Measurements from ENCODE around the gene NUP62. TPM values are rescaled to one million over a fixed set of nuclear protein-coding genes. Genes with fewer than 3 reads are reported as not detected.

NUP62 gene
- total and polyA plus RNA-seq, 2 of the 4 experiments (the other 2 are of a cell fraction): 21.3 to 29.7 TPM

GRCh38 chr19:49894011-49894664, 35.2 kb downstream of the NUP62 start:
- no peak overlapping the region for H4K8ac ChIP-seq (ENCODE audit: low read depth in 2 of 2, low read length in 2 of 2)
- no peak for TF ChIP-seq MXI1 (IDR thresholded peaks at IDR 0.05; ENCODE audit: borderline replicate concordance, low read depth, low read length)
- no peak overlapping the region for H4K91ac ChIP-seq (ENCODE audit: insufficient read depth, low read depth, low read length)
- H3K27ac ChIP-seq (ENCODE audit: insufficient read depth, low read length): no peak overlapping the region
- H3K4ac ChIP-seq (ENCODE audit: low read depth, low read length): no peak overlapping the region
- no peak overlapping the region for H2BK120ac ChIP-seq (ENCODE audit: low read depth, low read length)
- H3K18ac ChIP-seq (ENCODE audit: low read depth, low read length): no peak overlapping the region
- in situ Hi-C loops (cut with MboI; ENCODE audit: low sequenced_read_pairs) (no loop called here), intact Hi-C loops (cut with micrococcal nuclease) (no loop called here), dilution Hi-C loops (cut with HindIII; ENCODE audit: low sequenced_read_pairs, unreplicated experiment) (no loop called here)
- no peak overlapping the region for H2AFZ ChIP-seq (replicated peaks; ENCODE audit: low read length, poor library complexity)
- BruUV-seq (replicated peaks): no TSS peak
- peaks cover 8% of the 10 kb centered on the region; the same call in 1 of the 2 replicates for H3K27me3 ChIP-seq (ENCODE audit: control insufficient read depth, insufficient read depth, low read length)
- ChIA-PET POLR2A (ENCODE audit: unreplicated experiment) (no interaction called here), CTCF (no interaction called here)
- H2AK5ac ChIP-seq (ENCODE audit: low read depth, low read length): no peak overlapping the region; the same call in 1 of the 2 replicates
- no peak overlapping the region for H2BK15ac ChIP-seq (ENCODE audit: low read depth, low read length)
- H4K20me1 ChIP-seq (ENCODE audit: insufficient read depth, low read length): no peaks in the 10 kb centered on the region
- H3K14ac ChIP-seq (replicated peaks; ENCODE audit: low read depth, low read length): no peak overlapping the region
- H2BK5ac ChIP-seq (ENCODE audit: low read depth, low read length, poor library complexity, severe bottlenecking): no peak overlapping the region
- ATAC-seq (ENCODE audit: low read depth) (no peak), DNase-seq (no peak)
- no peaks in the 10 kb centered on the region; the same call in 1 of the 2 replicates for H3K36me3 ChIP-seq (ENCODE audit: control insufficient read depth, insufficient read depth, low read length)
- H3K4me1 ChIP-seq (ENCODE audit: control insufficient read depth, insufficient read depth, low read length): peaks cover 10% of the 10 kb centered on the region
- H3K9me3 ChIP-seq (ENCODE audit: control insufficient read depth, insufficient read depth, low read length): no peaks in the 10 kb centered on the region
- H3K79me1 ChIP-seq (ENCODE audit: low read depth in 1 of 2, low read length in 2 of 2): no peaks in the 10 kb centered on the region
- no peak overlapping the region for H3K4me2 ChIP-seq (ENCODE audit: low read depth, low read length)
- H3K4me3 ChIP-seq (ENCODE audit: insufficient read depth, low read depth, low read length): no peak overlapping the region
- no peak overlapping the region for H2BK20ac ChIP-seq (ENCODE audit: low read depth, low read length)
- H3K9ac ChIP-seq (ENCODE audit: low read depth, low read length): no peak overlapping the region
- H3K56ac ChIP-seq (ENCODE audit: extremely low read depth, insufficient read depth, low read length): no peak overlapping the region
- no peak overlapping the region for H3K23ac ChIP-seq (ENCODE audit: low read depth, low read length)
- H2AK9ac ChIP-seq (replicated peaks; ENCODE audit: low read depth, low read length, poor library complexity): no peak overlapping the region
- 88% methylated on average over 5 of the region's 18 CpGs; no CpG with 5 or more reads in 1 of the 2 experiments for WGBS, 2 experiments (ENCODE audit: extremely low coverage in 2 of 2, insufficient read length in 1 of 2)
- H4K5ac ChIP-seq (ENCODE audit: low read depth, low read length): no peak overlapping the region
- H3K9me1 ChIP-seq (ENCODE audit: insufficient read depth, low read length): no peaks in the 10 kb centered on the region
